HG03354 (cell line): ENCODE measurements around the gene GLT6D1.

Experiments used
- ATAC-seq: cut with Tn5 transposase; IDR thresholded peaks from one replicate; pipeline ENCODE4 v1.9.1; 2021; ENCODE audit warnings: mild to moderate bottlenecking; ENCODE audit not compliant: unreplicated experiment, poor library complexity, severe bottlenecking

GLT6D1 gene

GRCh38 chr9:135611142-135611874 lies 28.0 kb downstream of the GLT6D1 start:
- no peak for ATAC-seq

- ATAC-seq, result no peak
Observed at GRCh38 chr9:135610290-135611141, 28.8 kb downstream of the GLT6D1 start.

GRCh38 chr9:135609366-135609955 lies 29.9 kb downstream of the GLT6D1 start:
- no peak for ATAC-seq

- no peak for ATAC-seq
Observed at GRCh38 chr9:135608999-135609317, 30.4 kb downstream of the GLT6D1 start.

GRCh38 chr9:135608294-135608998 lies 30.9 kb downstream of the GLT6D1 start:
- ATAC-seq, result no peak

- ATAC-seq, result no peak
Observed at GRCh38 chr9:135607401-135608293, 31.7 kb downstream of the GLT6D1 start.

GRCh38 chr9:135606885-135607259 lies 32.5 kb downstream of the GLT6D1 start:
- ATAC-seq, result no peak

GRCh38 chr9:135605238-135605781 lies 34.0 kb downstream of the GLT6D1 start:
- ATAC-seq, result no peak

GRCh38 chr9:135604437-135605237 lies 34.7 kb downstream of the GLT6D1 start:
- no peak for ATAC-seq

- ATAC-seq, result no peak
Observed at GRCh38 chr9:135602789-135603481, 36.4 kb downstream of the GLT6D1 start.

- ATAC-seq, result no peak
Observed at GRCh38 chr9:135601988-135602387, 37.4 kb downstream of the GLT6D1 start.

- ATAC-seq, result no peak
Observed at GRCh38 chr9:135600296-135600817, 39.0 kb downstream of the GLT6D1 start.

GRCh38 chr9:135596211-135596610 lies 43.1 kb downstream of the GLT6D1 start:
- ATAC-seq, result no peak

GRCh38 chr9:135592625-135593024 lies 46.7 kb downstream of the GLT6D1 start:
- no peak for ATAC-seq

- no peak for ATAC-seq
Observed at GRCh38 chr9:135592331-135592590, 47.1 kb downstream of the GLT6D1 start.

GRCh38 chr9:135591506-135592330 lies 47.6 kb downstream of the GLT6D1 start:
- no peak for ATAC-seq

GRCh38 chr9:135590486-135591079 lies 48.8 kb downstream of the GLT6D1 start:
- no peak for ATAC-seq
